GM12864 (cell line): ENCODE data around the gene B3GALNT2.

Source experiments
- DNase-seq: peaks from one replicate; pipeline ENCODE4 v3.0.0-alpha.2; 2011; ENCODE audit warnings: low read depth
- H3K4me3 ChIP-seq: 2 replicates; pipeline ENCODE4 v1.5.1; 2011; ENCODE audit warnings: mild to moderate bottlenecking, low read depth, low read length, control low read depth
- CTCF ChIP-seq: IDR thresholded peaks from 2 replicates; pipeline ENCODE4 v1.5.1; 2011; ENCODE audit warnings: low read depth, mild to moderate bottlenecking, moderate library complexity, low read length, control low read depth, inconsistent platforms; ENCODE audit errors: missing control alignments

The B3GALNT2 gene

GRCh38 chr1:235450886-235451483, 53.3 kb downstream of the B3GALNT2 start:
- no peak for DNase-seq
- TF ChIP-seq CTCF = no peak
- H3K4me3 ChIP-seq = no peak overlapping the region

GRCh38 chr1:235450433-235450832, 53.8 kb downstream of the B3GALNT2 start:
- TF ChIP-seq CTCF = no peak
- no peak overlapping the region for H3K4me3 ChIP-seq
- no peak for DNase-seq

GRCh38 chr1:235448616-235449015, 55.6 kb downstream of the B3GALNT2 start:
- no peak overlapping the region for H3K4me3 ChIP-seq
- TF ChIP-seq CTCF = no peak
- DNase-seq = no peak

- TF ChIP-seq CTCF = no peak
- H3K4me3 ChIP-seq = no peak overlapping the region
- DNase-seq = no peak
Observed at GRCh38 chr1:235442788-235443429, 61.3 kb downstream of the B3GALNT2 start.

- H3K4me3 ChIP-seq = no peak overlapping the region
- no peak for TF ChIP-seq CTCF
- no peak for DNase-seq
Observed at GRCh38 chr1:235441159-235441685, 63.0 kb downstream of the B3GALNT2 start.

GRCh38 chr1:235434001-235434400, 70.3 kb downstream of the B3GALNT2 start:
- no peak overlapping the region for H3K4me3 ChIP-seq
- DNase-seq = no peak
- no peak for TF ChIP-seq CTCF

- no peak for DNase-seq
- H3K4me3 ChIP-seq = no peak overlapping the region
- no peak for TF ChIP-seq CTCF
Observed at GRCh38 chr1:235430991-235431390, 73.3 kb downstream of the B3GALNT2 start.
